ENCODE measurements around the gene MUC5AC.

DNA sequence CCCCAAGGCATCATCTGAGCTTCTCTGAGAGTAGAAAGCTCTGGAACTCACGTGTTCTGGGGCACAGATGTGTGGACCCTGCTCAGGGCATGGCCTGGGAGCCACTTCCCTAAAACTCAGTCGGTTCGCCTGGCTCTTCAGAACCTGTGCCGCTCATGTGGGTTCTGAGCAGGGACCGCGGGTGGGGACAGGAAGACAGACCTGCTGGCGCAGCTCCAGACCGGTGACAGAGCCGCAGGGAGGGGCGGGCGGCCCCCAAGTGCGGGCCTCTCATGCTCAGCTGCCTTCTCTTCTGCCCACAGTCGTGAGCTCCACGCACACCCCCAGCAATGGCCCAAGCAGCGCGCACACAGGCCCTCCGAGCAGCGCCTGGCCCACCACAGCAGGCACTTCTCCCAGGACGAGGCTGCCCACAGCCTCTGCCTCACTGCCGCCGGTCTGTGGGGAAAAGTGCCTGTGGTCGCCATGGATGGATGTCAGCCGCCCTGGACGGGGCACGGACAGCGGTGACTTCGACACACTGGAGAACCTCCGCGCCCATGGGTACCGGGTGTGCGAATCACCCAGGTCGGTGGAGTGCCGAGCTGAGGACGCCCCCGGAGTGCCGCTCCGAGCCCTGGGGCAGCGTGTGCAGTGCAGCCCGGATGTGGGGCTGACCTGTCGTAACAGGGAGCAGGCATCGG is 24.2 kb downstream of the MUC5AC start:
- TF ChIP-seq POLR2AphosphoS5 (IDR thresholded peaks at IDR 0.05; ENCODE audit: borderline replicate concordance, low read depth, low read length) (no peak), EZH2 (IDR thresholded peaks at IDR 0.05) (no peak)

Measured in SK-N-MC (cell line).